ENCODE results near the gene NDE1. TPM values are rescaled to one million over a fixed set of nuclear protein-coding genes. Genes with fewer than 3 reads are reported as not detected.

NDE1 gene
- total and polyA plus RNA-seq, 2 of the 4 experiments (the other 2 are of a cell fraction) = 22.7 to 29.2 TPM

GRCh38 chr16:15704545-15704987 lies 54.5 kb downstream of the NDE1 start:
- dilution Hi-C loops (cut with HindIII; ENCODE audit: low sequenced_read_pairs, unreplicated experiment) (no loop called here), in situ Hi-C loops (cut with MboI; ENCODE audit: low sequenced_read_pairs) (no loop called here), intact Hi-C loops (cut with micrococcal nuclease) (loop anchor here (5.0 to 10.0 kb wide), 4 partner anchors 52 to 490 kb away; partner anchors contain the start of gene NDE1)
- DNase-seq = peak; percentile 69
- Histone ChIP-seq H2AK5ac (ENCODE audit: low read depth, low read length) (no peak overlapping the region), H2AK9ac (replicated peaks; ENCODE audit: low read depth, low read length, poor library complexity) (no peak overlapping the region), H3K9me1 (ENCODE audit: insufficient read depth, low read length) (peaks cover 14% of the 10 kb centered on the region), H3K9ac (ENCODE audit: low read depth, low read length) (no peak overlapping the region), H3K18ac (ENCODE audit: low read depth, low read length) (no peak overlapping the region), H3K4me1 (ENCODE audit: control insufficient read depth, insufficient read depth, low read length) (peaks cover 8% of the 10 kb centered on the region), H3K23ac (ENCODE audit: low read depth, low read length) (no peak overlapping the region), H3K9me3 (ENCODE audit: control insufficient read depth, insufficient read depth, low read length) (no peaks in the 10 kb centered on the region), H4K20me1 (ENCODE audit: insufficient read depth, low read length) (peaks cover 3% of the 10 kb centered on the region; the same call in 1 of the 2 replicates), H4K5ac (ENCODE audit: low read depth, low read length) (no peak overlapping the region), H2BK120ac (ENCODE audit: low read depth, low read length) (no peak overlapping the region), H3K27ac (ENCODE audit: insufficient read depth, low read length) (no peak overlapping the region), H2BK20ac (ENCODE audit: low read depth, low read length) (no peak overlapping the region), H3K4ac (ENCODE audit: low read depth, low read length) (no peak overlapping the region), H4K91ac (ENCODE audit: insufficient read depth, low read depth, low read length) (no peak overlapping the region), H2BK15ac (ENCODE audit: low read depth, low read length) (no peak overlapping the region), H3K14ac (replicated peaks; ENCODE audit: low read depth, low read length) (no peak overlapping the region), H3K27me3 (ENCODE audit: control insufficient read depth, insufficient read depth, low read length) (no peaks in the 10 kb centered on the region), H3K36me3 (ENCODE audit: control insufficient read depth, insufficient read depth, low read length) (peaks cover 16% of the 10 kb centered on the region), H3K4me3 (ENCODE audit: insufficient read depth, low read depth, low read length) (no peak overlapping the region), H2AFZ (replicated peaks; ENCODE audit: low read length, poor library complexity) (no peak overlapping the region), H4K8ac (ENCODE audit: low read depth in 2 of 2, low read length in 2 of 2) (no peak overlapping the region), H3K56ac (ENCODE audit: extremely low read depth, insufficient read depth, low read length) (no peak overlapping the region), H3K79me1 (ENCODE audit: low read depth in 1 of 2, low read length in 2 of 2) (peaks cover 4 to 30% of the 10 kb centered on the region in 2 experiments; a peak in 3 of 4 replicates), H2BK5ac (ENCODE audit: low read depth, low read length, poor library complexity, severe bottlenecking) (no peak overlapping the region), H3K4me2 (ENCODE audit: low read depth, low read length) (no peak overlapping the region)
- WGBS, 2 experiments (ENCODE audit: extremely low coverage in 2 of 2, insufficient read length in 1 of 2) = no CpG with 5 or more reads among the region's 8 CpGs
- TF ChIP-seq CHD1 (IDR thresholded peaks at IDR 0.05; ENCODE audit: low read depth, low read length) = no peak
- no peak for TF ChIP-seq MAZ (IDR thresholded peaks at IDR 0.05; ENCODE audit: borderline replicate concordance, low read depth, low read length)
- TF ChIP-seq NFE2L2 (IDR thresholded peaks at IDR 0.05; ENCODE audit: low read depth, low read length) = no peak
- TF ChIP-seq MXI1 (IDR thresholded peaks at IDR 0.05; ENCODE audit: borderline replicate concordance, low read depth, low read length) = no peak
- TF ChIP-seq BHLHE40 (IDR thresholded peaks at IDR 0.05; ENCODE audit: low read depth, low read length) = no peak
- TF ChIP-seq FOS (IDR thresholded peaks at IDR 0.05; ENCODE audit: low read depth, low read length) = no peak
- no peak for TF ChIP-seq RCOR1 (IDR thresholded peaks at IDR 0.05; ENCODE audit: insufficient replicate concordance, low read length)
- peak; percentile 81 for TF ChIP-seq RAD21 (IDR thresholded peaks at IDR 0.05; ENCODE audit: low read length)
- TF ChIP-seq USF2 (IDR thresholded peaks at IDR 0.05; ENCODE audit: low read depth, low read length) = no peak
- TF ChIP-seq CEBPB (IDR thresholded peaks at IDR 0.05; ENCODE audit: low read depth, low read length) = no peak
- TF ChIP-seq CTCF (conservative IDR thresholded peaks at IDR 0.05; ENCODE audit: low read depth, low read length) = peak; percentile 78
- no peak for TF ChIP-seq MAFK (IDR thresholded peaks at IDR 0.05; ENCODE audit: low read depth, low read length)
- no peak for TF ChIP-seq RFX5 (IDR thresholded peaks at IDR 0.05; ENCODE audit: low read depth, low read length)
- TF ChIP-seq SMC3 (IDR thresholded peaks at IDR 0.05; ENCODE audit: low read depth, low read length) = peak; percentile 67
- TF ChIP-seq ELK1 (IDR thresholded peaks at IDR 0.05; ENCODE audit: borderline replicate concordance, low read depth, low read length) = no peak
- no peak for TF ChIP-seq POLR2A (IDR thresholded peaks at IDR 0.05; ENCODE audit: low read depth, low read length)
- ATAC-seq (ENCODE audit: low read depth) = peak; percentile 73
- ChIA-PET POLR2A (ENCODE audit: unreplicated experiment) (no interaction called here), CTCF (no interaction called here)
- no TSS peak for BruUV-seq (replicated peaks)

All from IMR-90 (cell line).